T-helper 17 cell (primary cell): Measurements from ENCODE around the gene RASA3. TPM values are rescaled to one million over a fixed set of nuclear protein-coding genes. Genes with fewer than 3 reads are reported as not detected.

Source experiments
- ATAC-seq: fragments of 150-1000 bp; cut with Tn5 transposase; 2 replicates; pipeline ENCODE4 v1.10.0; 2021; ENCODE audit warnings: mild to moderate bottlenecking, moderate library complexity
- DNase-seq, 3 donors: peaks; one replicate each; pipeline versions ENCODE4 v3.0.0 to v3.0.0-alpha.2; 2020 to 2021
- H3K9me3 ChIP-seq: one replicate; pipeline ENCODE4 v1.7.0; 2013; ENCODE audit warnings: low read length, mild to moderate bottlenecking; ENCODE audit not compliant: control insufficient read depth, poor library complexity, severe bottlenecking
- H3K27ac Mint-ChIP-seq: one replicate; pipeline ENCODE4 v1.8.0; 2022; ENCODE audit warnings: mild to moderate bottlenecking, moderate library complexity, mixed read lengths
- H3K27me3 Mint-ChIP-seq: one replicate; pipeline ENCODE4 v1.8.0; 2022; ENCODE audit warnings: mixed read lengths
- H3K36me3 Mint-ChIP-seq: one replicate; pipeline ENCODE4 v1.8.0; 2022; ENCODE audit warnings: low read depth, mixed read lengths
- H3K4me1 Mint-ChIP-seq: one replicate; pipeline ENCODE4 v1.8.0; 2022; ENCODE audit warnings: mild to moderate bottlenecking, mixed read lengths
- H3K4me3 Mint-ChIP-seq: one replicate; pipeline ENCODE4 v1.8.0; 2022; ENCODE audit warnings: mild to moderate bottlenecking, moderate library complexity, mixed read lengths
- total RNA-seq, 4 donors: library from RNA in 2 of 4; stranded (reverse) in 2 of 4; gene quantifications; one replicate each; pipeline ENCODE4 v1.2.3 and lab custom pipeline; 2022 to 2026

RASA3 gene
- total RNA-seq, 2 donors from 2014 or later, result 204 to 215 TPM

- no peak overlapping the region for H3K27ac Mint-ChIP-seq
- H3K4me3 Mint-ChIP-seq, result no peak overlapping the region
- no peaks in the 10 kb centered on the region for H3K36me3 Mint-ChIP-seq
- no peaks in the 10 kb centered on the region for H3K9me3 ChIP-seq
- no peaks in the 10 kb centered on the region for H3K27me3 Mint-ChIP-seq
- ATAC-seq (no peak), DNase-seq (no peak)
- peaks cover 6% of the 10 kb centered on the region for H3K4me1 Mint-ChIP-seq
These were observed 115.9 kb downstream of the RASA3 start for GRCh38 chr13:114016321-114017027.

DNA sequence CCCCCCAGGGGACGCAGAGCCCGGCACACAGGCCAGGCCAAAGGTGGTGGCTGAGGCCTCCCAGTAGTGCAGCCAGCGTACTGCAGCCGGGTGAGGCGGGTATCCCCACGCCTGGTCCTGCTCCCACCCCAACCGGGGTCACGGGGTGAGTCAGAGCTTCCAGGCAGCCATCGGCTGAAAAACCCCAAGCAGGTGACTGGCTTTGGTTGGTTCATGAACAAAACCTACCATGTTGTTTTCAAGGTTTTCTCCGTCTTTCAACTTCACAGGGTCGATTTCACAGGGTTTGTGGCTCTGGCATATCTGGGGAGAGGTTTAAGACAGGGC, 116.5 kb downstream of the RASA3 start:
- DNase-seq (no peak), ATAC-seq (no peak)
- Mint-ChIP-seq H3K4me1 (peaks cover 7% of the 10 kb centered on the region), H3K27ac (no peak overlapping the region), H3K4me3 (no peak overlapping the region), H3K36me3 (peaks cover 1% of the 10 kb centered on the region), H3K27me3 (no peaks in the 10 kb centered on the region)
- no peaks in the 10 kb centered on the region for H3K9me3 ChIP-seq

GRCh38 chr13:114015111-114015968, 117.1 kb downstream of the RASA3 start:
- Mint-ChIP-seq H3K4me3 (peak overlapping the region; percentile 55), H3K36me3 (peaks cover 3% of the 10 kb centered on the region), H3K27me3 (no peaks in the 10 kb centered on the region), H3K27ac (no peak overlapping the region), H3K4me1 (peaks cover 7% of the 10 kb centered on the region)
- H3K9me3 ChIP-seq, result no peaks in the 10 kb centered on the region
- DNase-seq (no peak), ATAC-seq (no peak)

DNA sequence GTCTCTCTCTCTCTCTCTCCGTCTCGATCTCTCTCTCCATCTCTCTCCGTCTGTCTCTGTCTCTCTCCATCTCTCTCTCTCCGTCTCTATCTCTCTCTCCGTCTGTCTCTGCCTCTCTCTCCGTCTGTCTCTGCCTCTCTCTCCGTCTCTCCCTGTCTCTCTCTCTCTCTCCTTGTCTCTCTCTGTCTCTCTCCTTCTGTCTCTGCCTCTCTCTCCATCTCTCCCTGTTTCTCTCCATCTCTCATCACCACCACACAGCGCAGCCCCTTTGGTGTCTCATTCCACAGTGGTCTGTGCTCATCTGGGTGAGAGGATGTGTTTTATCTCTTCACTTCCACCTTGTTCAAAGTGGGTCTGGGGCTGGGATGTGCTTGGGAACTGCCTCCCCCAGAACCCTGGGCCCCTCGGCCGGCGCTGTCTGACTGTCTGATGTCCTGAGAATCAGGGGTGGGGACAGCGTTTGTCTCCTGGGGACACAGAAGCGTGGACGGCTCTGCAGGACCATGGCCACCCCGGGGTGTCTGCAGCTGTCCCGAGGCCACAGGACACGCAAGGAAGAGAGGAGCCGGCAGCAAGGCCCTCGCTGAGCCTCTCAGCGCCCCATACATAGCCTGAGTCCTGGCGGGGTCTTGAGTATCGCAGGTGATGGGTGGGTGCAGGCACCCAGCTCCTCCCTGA, 118.3 kb downstream of the RASA3 start:
- no peak for DNase-seq
- no peak for ATAC-seq
- no peaks in the 10 kb centered on the region for H3K9me3 ChIP-seq
- Mint-ChIP-seq H3K27ac (no peak overlapping the region), H3K36me3 (peaks cover 3% of the 10 kb centered on the region), H3K27me3 (no peaks in the 10 kb centered on the region), H3K4me3 (no peak overlapping the region), H3K4me1 (peaks cover 8% of the 10 kb centered on the region)

- H3K9me3 ChIP-seq, result no peaks in the 10 kb centered on the region
- no peak for DNase-seq
- Mint-ChIP-seq H3K36me3 (peaks cover 3% of the 10 kb centered on the region), H3K4me3 (no peak overlapping the region), H3K4me1 (peaks cover 8% of the 10 kb centered on the region), H3K27me3 (no peaks in the 10 kb centered on the region), H3K27ac (no peak overlapping the region)
- ATAC-seq, result no peak
These were observed 119.1 kb downstream of the RASA3 start for GRCh38 chr13:114013336-114013735.

- Mint-ChIP-seq H3K4me1 (peaks cover 8% of the 10 kb centered on the region), H3K27me3 (no peaks in the 10 kb centered on the region), H3K36me3 (peaks cover 3% of the 10 kb centered on the region), H3K27ac (no peak overlapping the region), H3K4me3 (no peak overlapping the region)
- no peak for DNase-seq
- ATAC-seq, result no peak
- no peaks in the 10 kb centered on the region for H3K9me3 ChIP-seq
These were observed 119.5 kb downstream of the RASA3 start for GRCh38 chr13:114012921-114013320.

DNA sequence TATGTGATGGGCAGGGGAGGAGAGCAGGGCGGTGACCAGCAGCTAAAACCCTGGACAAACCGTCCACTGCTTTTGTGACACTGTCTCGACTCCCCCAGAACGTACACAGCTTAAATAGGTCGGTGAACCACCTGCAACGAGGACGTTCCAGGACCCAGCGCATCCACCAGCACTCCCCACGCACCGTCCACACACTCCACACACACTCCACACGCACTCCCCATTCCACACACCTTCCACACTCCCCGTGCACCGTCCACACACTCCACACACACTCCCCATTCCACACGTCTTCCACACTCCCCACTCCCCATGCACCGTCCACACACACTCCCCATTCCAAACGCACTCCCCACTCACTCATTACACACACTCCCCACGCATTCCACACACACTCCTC, 120.3 kb downstream of the RASA3 start:
- no peak overlapping the region for H3K27ac Mint-ChIP-seq
- DNase-seq (no peak), ATAC-seq (peak; percentile 8)
- peaks cover 8% of the 10 kb centered on the region for H3K4me1 Mint-ChIP-seq
- peaks cover 3% of the 10 kb centered on the region for H3K36me3 Mint-ChIP-seq
- H3K27me3 Mint-ChIP-seq, result no peaks in the 10 kb centered on the region
- no peak overlapping the region for H3K4me3 Mint-ChIP-seq
- H3K9me3 ChIP-seq, result no peaks in the 10 kb centered on the region

GRCh38 chr13:114011226-114011625, 121.2 kb downstream of the RASA3 start:
- no peak for DNase-seq
- H3K27me3 Mint-ChIP-seq, result no peaks in the 10 kb centered on the region
- peaks cover 3% of the 10 kb centered on the region for H3K36me3 Mint-ChIP-seq
- H3K4me1 Mint-ChIP-seq, result peaks cover 5% of the 10 kb centered on the region
- peak overlapping the region; percentile 10 for H3K4me3 Mint-ChIP-seq
- no peaks in the 10 kb centered on the region for H3K9me3 ChIP-seq
- H3K27ac Mint-ChIP-seq, result peak overlapping the region; percentile 72
- peak; percentile 17 for ATAC-seq

DNA sequence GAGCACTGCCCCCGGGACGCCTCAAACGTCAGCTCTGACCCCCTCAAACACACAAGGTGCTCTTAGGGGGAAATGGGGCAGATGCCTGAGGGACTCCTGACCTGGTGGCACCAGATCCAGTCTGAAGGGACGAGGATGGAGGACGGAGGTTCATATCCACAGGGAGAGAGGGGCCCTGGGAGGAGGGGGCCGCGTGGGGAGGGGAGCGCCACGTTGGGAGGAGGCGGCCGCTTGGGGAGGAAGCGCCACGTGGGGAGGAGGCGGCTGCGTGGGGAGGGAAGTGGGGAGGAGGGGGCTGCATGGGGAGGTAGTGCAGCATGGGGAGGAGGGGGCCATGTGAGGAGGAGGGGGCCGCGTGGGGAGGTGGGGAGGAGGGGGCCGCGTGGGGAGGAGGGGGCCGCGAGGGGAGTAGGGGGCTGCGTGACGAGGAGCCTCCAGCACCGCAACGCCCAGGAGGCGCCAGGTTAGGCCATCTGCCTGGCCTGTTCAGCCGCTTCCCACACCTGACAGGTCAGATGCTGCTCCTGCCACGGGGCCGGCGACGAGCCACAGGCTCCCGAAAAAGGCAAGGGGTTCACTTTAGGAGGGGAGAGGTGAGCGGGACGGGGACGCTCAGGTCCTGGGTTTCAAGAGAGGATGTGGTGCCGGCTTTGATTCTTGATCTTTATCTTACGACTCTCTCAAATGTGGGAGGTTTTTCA, 121.9 kb downstream of the RASA3 start:
- peak; percentile 54 for ATAC-seq
- H3K36me3 Mint-ChIP-seq, result peaks cover 3% of the 10 kb centered on the region
- H3K4me1 Mint-ChIP-seq, result peaks cover 5% of the 10 kb centered on the region
- peak overlapping the region; percentile 72 for H3K27ac Mint-ChIP-seq
- H3K27me3 Mint-ChIP-seq, result no peaks in the 10 kb centered on the region
- peak overlapping the region; percentile 10 for H3K4me3 Mint-ChIP-seq
- no peaks in the 10 kb centered on the region for H3K9me3 ChIP-seq
- no peak for DNase-seq

DNA sequence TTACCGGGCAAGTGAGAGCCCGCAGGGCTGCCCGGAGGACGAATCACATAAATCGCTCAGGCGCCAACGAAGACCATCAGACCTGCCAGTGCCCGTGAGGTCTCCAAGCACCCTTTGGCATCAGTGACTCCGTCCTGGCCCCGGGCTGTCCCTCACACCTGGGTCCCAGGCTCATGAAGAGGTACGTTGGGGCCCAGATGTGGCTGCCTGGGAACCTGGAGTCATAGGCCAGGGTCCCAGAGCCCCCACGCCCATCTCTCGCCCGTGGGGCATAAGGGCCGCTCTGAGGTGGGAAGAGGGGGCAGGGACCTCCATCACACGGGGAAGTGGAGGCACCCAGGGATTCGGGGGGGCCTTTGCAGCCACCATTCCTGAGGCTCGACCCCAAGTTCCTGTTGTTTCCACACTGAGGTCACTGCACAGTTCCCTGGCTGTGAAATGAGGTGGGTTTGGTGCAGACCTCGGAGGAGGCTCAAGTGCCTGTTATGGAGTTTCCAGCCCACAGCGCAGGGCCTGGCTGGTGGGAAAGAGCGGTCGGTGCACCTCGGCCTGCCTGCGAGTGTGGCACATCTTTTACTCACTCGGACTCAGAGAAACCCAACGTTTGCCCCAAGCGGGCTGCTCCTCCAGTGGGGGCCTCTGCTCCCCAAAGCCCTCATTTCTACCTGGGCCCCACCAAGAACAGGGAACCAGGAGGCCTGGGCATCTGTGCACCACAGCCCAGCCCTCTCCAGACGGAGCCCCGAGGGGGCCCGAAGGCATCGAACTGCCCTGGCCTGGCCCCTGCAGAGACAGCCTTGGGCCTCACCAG, 122.6 kb downstream of the RASA3 start:
- H3K4me3 Mint-ChIP-seq, result no peak overlapping the region
- DNase-seq (no peak), ATAC-seq (no peak)
- H3K36me3 Mint-ChIP-seq, result peaks cover 3% of the 10 kb centered on the region
- H3K4me1 Mint-ChIP-seq, result peaks cover 6% of the 10 kb centered on the region
- no peaks in the 10 kb centered on the region for H3K27me3 Mint-ChIP-seq
- H3K27ac Mint-ChIP-seq, result no peak overlapping the region
- no peaks in the 10 kb centered on the region for H3K9me3 ChIP-seq

DNA sequence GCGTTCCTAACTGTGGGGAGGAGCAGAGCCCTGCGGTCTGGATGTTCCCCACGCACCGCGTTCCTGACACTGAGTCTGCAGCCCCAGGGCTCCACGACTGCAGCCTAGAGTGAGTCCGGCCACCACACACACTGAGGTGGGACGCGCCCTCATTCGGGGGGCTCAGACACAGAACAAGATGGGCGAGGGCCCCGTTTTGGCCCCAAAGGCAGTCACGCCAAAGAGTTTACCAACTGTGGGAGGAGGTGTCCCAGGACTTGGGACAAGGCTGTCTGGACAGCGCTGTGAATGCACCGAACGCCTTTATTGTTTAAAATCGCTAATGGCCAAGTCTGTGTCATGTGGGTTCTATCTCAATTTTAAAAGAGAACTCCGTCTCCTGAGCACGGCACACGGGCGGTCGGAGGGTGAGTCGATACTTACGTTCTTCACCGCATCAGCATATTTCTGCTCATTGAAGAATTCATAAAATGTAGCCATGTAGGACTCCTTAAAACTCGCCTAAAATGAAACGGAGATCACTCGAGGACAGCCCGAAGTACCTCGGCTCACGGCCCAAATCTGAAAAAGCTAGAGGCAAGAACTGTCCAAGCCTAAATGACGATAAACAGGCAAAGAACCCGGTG, 123.3 kb downstream of the RASA3 start:
- H3K36me3 Mint-ChIP-seq, result peaks cover 3% of the 10 kb centered on the region
- H3K9me3 ChIP-seq, result no peaks in the 10 kb centered on the region
- peaks cover 10% of the 10 kb centered on the region for H3K4me1 Mint-ChIP-seq
- no peak overlapping the region for H3K4me3 Mint-ChIP-seq
- H3K27ac Mint-ChIP-seq, result no peak overlapping the region
- no peaks in the 10 kb centered on the region for H3K27me3 Mint-ChIP-seq
- ATAC-seq (no peak), DNase-seq (no peak)

GRCh38 chr13:114007566-114007965, 124.9 kb downstream of the RASA3 start:
- H3K36me3 Mint-ChIP-seq, result peaks cover 3% of the 10 kb centered on the region
- H3K4me1 Mint-ChIP-seq, result peaks cover 11% of the 10 kb centered on the region
- no peak overlapping the region for H3K27ac Mint-ChIP-seq
- no peak for DNase-seq
- no peaks in the 10 kb centered on the region for H3K9me3 ChIP-seq
- no peak for ATAC-seq
- no peak overlapping the region for H3K4me3 Mint-ChIP-seq
- no peaks in the 10 kb centered on the region for H3K27me3 Mint-ChIP-seq
